Cardiac septum (tissue), 1 donor: ENCODE results near the gene CUEDC1. TPM values are rescaled to one million over a fixed set of nuclear protein-coding genes. Genes with fewer than 3 reads are reported as not detected.

Experiments
- DNase-seq: peaks from one replicate; pipeline ENCODE4 v3.0.0-alpha.2; 2020; ENCODE audit warnings: low spot score
- intact Hi-C: fragments of 100-400 bp; cut with DNase I; formaldehyde crosslinking; loops from one replicate; pipeline ENCODE4 v1.14.0; 2022
- total RNA-seq: library from RNA; stranded (reverse); fragmentation: NEBNext Ultra II Directional; extraction: Animal tissue kit (Norgen Biotek cat#: 25700); gene quantifications from one replicate; pipeline ENCODE4 v1.2.1, GENCODE V29; 2021
- donor health status: DM: no; HTN: no; CAD: no.

The CUEDC1 gene
- total RNA-seq, 1 donor from 2014 or later = 46.6 TPM

DNA sequence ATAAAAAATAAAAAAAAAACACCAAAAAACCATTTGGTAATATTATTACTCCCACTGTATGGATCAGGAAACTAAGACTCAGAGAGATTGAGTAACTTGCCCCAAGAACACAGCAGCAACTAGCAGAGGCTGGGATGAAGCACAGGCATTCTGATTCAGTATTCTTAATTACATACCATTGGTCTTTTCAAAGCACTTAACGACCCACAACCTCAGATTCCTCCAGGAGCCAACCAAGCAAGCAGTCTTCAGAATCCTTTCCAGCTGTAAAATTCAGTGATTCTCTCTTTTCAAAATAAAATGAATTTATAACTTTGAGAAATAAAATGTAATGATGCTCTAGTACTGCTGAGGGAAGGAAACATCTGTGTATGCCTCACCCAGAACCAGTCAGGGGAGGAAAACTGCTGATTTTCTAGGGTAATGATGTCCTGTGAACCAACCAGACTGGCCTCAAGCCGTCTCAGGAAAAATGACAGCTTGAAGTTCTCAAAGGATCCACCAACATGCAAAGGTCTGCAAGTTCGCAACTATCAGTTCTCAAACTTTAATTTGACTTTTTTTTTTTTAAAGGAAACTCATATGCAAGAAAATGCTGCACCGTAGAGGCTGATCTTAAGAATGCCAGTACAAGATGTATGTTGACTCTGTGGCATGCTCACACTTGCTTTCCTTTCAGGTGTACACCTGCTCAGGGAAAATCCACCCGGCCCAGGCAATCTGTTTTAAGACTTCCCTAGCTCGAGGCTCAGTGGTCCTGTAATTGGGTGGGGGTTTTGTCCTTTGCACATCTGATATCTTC is 9.0 kb downstream of the CUEDC1 start:
- no peak for DNase-seq
- intact Hi-C loops = no loop called here

DNA sequence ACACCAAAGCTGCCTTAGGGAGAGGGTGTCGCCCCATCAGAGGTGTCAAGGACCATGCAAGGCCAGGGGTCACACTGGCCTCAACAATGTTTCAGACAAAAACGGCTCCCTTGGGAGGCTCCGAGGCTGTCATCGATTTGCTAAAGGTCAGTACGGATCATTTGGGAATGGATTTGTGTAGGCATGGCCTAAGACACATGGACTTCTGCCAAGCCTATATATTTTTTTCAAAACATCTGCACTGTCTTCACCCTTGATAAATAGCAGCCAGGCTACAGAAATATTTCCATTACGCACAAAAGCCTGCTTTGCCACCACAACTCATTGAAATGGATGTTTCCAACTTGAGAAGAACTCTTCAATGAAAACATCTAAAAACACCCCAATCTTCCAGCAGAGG is 10.3 kb downstream of the CUEDC1 start:
- DNase-seq = no peak

DNA sequence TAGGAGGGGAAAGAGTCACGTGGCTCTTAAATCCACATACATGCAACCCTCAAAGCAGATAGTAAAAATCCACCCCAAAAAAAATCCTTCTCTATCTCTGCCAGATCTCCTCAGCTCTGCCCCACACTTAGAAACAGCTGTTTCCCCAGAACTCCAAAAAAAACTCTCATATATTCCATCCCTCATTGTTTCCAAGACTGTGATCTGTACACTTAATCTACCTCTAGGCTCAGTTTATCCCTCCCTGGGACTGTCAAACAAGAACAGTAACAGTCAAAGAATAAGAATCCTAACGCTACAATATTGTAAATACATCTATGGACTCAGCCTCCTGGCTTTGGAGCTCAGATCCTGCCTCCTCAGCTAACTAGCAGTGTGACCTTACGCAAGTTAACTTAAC is 11.6 kb downstream of the CUEDC1 start:
- no peak for DNase-seq

More for the DNA sequence above, 10.3 kb downstream of the CUEDC1 start:
- intact Hi-C loops = no loop called here

DNA sequence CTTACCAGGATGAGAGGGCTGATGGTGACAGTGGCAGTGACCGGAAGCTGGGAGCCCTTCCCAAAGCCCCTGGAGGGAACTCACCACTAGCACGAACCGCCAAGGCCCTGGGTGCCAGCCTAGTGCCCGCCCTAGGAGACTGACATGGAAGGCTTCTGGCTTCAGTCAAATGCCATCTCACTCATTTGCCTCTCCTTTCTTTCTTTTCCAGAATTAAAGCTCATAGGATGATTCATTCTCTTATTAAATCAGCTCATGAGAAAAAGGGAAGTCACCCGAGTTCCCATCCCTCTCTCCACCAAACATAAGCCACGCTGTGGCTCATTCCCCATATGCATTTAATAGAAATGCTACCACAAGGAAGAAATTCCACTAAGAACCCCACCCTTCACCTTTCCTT is 12.1 kb downstream of the CUEDC1 start:
- intact Hi-C loops = no loop called here
- no peak for DNase-seq

More for the DNA sequence above, 11.6 kb downstream of the CUEDC1 start:
- intact Hi-C loops = no loop called here

DNA sequence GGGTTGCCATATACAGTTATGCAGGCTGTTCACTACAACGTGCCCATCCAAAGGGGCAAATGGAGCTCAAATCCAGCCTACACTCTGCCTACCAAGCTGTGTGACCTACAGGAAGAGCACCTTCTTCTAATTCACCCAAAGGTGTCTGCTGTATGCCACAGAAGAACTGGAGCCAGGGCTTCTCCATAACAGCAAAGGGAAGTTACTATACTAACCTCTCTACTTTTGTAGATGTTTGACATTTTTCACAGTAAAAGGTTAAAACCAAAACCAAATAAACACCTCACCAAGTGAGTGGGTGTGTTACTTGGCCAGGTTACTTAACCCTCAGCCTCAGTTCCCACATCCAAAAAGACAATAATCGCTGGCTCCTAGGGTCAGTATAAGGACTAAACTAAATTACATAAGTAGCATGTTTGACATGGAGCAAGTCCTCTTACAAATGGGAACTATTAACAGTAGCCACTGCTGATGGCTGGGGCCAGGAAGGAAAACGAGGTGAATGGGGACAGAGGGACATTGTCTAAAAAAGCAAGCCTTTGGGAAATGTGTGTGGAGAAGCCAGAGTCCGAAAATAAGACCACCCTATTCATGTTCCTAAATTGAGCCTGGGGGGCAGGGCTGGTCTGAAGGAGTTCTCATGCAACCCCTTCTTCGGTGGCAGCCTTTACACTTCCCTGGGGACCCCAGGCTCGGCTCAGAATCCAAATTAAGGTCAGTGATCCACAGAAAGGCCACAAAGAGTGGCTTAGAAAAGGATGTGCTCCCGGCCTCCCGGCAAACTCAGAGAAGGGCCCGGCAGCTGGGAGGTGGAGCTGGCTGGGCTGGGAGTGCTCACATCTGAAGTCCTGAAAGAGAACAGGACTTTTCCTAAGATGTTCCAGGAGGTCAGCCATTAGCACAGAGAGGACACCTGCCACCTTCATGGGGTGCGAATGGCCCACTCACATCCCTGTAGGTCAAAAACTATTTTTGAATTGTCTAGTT is 13.5 kb downstream of the CUEDC1 start:
- intact Hi-C loops = no loop called here
- DNase-seq = no peak

DNA sequence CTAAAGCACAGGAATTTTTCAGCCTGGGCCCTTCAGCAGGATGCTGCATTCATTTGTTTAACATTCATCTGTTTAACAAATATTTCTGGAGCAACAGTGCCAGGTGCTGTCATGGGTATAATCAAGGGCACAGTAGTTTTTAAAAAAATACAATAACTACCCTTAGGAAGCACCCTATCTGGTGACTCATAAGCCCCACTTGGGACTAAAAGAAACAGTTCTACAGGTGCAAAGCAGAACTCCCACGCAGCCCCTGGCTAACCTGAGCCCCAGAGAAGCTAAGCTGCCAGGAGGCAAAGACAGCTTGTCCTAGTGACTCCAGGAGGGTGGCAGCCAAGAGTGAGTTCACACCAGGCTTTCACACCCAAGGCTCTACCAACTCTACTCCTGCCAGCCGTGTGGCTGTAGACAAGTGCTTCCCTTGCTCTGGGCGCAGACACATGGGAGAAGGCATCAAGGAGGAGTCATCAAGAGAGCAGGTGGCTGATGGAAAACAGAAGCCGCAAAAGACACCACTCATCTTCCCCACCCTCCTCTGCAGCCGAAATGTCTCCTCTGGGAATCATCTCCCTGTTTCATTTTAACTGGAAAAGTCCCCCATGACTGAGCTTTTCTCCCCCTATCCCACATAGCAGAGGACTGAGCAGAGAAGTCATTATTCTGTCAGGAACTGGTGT is 14.4 kb downstream of the CUEDC1 start:
- intact Hi-C loops = no loop called here
- DNase-seq = no peak

DNA sequence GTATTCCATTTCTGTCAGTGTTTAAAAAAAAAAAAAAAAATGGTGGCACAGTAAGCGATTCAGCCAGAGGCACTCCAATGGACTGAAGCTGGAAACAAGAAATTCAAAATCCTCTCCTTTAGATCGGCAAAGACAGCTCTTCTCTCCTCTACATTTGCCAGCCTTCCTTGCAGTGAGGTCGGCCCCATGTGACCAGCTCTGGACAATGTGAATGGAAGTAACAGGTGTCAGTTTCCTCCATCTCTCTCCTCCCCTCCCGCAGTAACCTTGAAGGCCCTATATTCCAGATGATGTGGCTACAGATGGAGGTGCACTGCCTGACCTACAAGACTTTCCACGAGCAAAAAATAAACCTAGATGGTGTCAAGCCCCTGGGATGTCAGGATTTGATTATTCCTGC is 15.0 kb downstream of the CUEDC1 start:
- no peak for DNase-seq
- intact Hi-C loops = no loop called here

DNA sequence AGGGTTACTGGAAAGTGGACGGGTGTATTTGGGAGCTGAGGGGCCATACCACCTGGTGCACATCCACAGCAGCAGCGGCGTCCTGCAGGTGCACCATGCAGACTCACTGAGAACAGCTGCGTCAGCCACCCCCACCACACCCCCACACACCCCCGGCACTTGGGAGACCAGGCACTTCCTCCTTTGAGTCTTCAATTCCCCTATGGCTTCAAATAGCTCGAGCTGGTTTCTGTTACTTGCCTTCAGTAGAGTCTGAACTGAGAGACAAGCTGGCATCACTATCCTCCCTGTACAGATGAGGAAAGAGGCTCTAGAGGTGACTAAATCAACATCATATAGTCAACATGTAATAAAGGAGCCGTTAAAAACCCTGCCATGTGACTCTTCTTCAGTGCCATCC is 15.4 kb downstream of the CUEDC1 start:
- no peak for DNase-seq
- intact Hi-C loops = loop anchor here (5.0 kb wide), 1 partner anchor 42 kb away; no protein-coding TSS in a partner anchor

DNA sequence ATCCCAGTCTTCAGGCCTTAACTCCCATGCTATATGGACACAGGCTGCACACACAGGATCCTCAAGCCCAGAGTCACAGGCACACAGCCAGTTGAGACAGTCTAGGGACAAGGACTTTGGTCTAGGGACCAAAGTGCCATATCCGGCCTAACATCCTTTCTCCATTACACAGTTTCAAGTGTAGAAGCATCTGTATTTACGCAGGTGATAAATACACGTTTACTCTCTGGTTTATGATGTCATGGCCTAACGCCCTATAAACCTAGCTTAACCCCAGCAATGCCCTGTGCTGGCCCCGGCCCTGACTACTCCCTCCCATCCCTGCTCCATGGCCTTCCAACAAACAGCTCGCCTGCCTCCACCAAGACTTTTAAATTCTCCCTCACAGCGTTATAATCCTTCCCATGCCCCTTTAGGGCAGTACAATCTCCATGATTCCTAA is 17.1 kb downstream of the CUEDC1 start:
- DNase-seq = no peak
- intact Hi-C loops = loop anchor here (5.0 kb wide), 1 partner anchor 41 kb away; no protein-coding TSS in a partner anchor

DNA sequence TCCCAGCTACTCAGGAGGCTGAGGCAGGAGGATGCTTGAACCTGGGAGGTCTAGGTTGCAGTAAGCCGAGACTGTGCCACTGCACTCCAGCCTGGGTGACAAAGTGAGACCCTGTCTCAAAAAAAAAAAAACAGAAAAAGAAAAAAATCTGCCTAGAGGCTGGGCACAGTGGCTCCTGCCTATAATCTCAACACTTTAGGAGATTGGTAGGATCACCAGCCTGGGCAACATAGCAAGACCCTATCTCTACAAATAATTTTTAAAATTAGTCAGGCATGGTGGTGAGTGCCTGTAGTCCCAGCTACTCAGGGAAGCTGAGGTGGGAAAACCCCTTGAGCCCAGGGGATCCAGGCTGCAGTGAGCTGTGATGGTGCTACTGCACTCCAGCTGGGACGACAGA is 17.7 kb downstream of the CUEDC1 start:
- intact Hi-C loops = loop anchor here (5.0 kb wide), 1 partner anchor 40 kb away; no protein-coding TSS in a partner anchor
- DNase-seq = no peak

DNA sequence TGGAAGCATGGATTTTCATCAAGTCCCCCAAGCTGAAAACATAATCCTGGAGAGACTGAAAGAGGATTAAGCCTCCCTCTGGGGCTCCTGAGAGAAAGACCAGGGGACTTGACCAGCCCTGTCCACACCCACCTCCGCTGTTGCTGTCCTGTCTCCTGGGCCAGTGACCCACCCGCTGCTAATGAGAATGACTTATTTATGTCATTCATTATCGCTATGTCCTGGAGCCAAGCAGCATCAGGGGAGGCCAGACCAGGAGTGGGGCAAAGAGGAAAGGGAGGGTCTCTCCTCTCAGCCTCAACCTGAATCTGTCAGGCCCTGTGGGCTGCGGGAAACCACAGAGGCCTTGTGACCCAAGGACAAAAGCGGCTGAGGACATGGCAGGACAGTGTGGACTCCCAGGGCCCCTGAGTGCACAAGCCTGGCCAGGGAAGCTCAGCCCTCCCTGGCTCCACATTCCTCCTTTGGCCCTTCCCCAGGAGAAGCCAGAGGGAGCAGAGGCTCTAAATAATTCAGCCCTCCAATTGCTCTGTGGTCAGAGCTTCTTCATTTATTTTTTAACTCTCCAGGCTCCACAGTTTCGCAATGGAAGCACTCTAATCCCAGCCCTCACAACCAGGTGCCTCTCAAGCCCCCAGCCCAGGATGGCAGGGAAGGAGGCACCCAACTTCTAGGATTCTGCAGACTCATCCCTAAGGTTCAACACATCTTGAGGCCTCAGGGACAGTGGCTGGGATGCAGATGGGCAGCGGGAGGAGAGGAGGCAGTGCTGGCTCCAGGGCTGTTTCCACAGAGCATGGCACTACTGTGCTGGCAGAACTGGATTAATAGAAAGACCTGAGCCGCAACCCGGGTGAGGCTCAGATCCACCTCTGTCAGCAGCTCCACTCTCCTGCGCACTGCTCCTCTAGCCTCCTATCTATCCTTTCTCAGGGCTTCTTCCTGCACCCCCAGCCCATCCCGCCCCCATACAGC is 19.1 kb downstream of the CUEDC1 start:
- intact Hi-C loops = loop anchor here (5.0 kb wide), 1 partner anchor 39 kb away; no protein-coding TSS in a partner anchor
- no peak for DNase-seq

DNA sequence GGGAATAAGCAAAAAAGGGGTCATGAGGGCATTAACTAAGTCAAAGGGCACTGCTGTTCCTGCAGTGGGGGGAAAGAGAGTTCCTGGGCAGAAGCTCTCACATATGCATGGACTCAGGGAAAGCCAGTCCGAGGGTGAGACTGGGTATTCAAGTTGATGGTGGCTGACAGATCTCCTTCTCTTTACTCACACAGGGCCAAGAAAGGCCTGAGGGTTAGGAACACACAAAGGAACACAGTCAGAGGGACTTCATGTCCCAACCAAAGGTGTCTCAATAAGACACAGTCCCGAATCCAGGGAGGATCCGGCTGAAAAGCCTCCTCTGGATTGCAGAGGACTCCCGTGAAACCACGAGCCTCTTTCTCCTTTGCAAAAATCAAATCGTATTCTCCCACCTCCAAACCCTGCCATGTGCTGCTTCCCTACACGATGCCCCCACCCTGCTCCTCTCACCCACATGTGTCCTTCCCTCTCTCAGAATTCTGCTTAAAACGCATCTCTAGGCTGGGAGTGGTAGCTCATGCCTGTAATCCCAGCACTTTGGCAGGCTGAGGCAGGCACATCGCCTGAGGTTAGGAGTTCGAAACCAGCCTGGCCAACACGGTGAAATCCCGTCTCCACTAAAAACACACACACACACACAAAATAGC is 23.6 kb downstream of the CUEDC1 start:
- no peak for DNase-seq
- intact Hi-C loops = no loop called here

DNA sequence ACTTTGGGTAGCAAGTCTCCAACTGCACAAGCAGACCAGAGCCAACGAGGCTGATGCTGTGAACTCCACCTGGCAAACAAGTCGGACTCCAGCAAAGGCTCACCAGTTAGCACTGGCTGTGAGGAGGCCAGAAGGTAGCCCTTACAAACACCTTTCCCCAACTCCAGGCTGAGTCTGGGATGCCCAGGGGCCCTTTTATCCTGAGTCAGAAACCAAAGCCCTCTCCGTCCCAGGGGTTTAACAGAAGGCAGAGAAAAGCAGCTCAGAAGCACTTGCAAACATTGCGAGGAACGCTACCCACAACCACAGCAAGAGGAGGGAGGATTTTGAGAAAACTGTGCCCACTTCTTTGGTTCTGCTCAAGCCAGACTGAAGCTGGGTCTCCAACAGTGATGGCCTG is 25.0 kb downstream of the CUEDC1 start:
- DNase-seq = no peak

DNA sequence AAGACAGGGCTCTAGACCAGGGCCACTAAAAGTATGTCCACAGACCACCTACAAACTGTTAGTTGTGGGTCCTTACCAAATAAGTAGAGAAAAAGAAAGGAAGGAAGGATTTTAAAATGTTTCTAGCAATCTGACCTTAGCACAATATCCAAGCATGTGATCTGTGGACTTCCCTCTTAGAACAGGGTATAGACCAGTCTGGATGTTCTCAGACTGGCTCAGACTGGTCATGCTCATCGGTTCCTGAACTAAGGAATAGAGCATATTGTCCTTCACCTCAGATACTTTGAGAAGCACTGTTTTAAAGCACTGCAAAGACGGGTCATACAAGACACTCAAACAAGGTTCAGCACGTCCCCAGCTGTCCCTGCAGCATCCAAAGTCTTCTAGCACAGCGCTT is 25.8 kb downstream of the CUEDC1 start:
- DNase-seq = no peak
- intact Hi-C loops = no loop called here

More for the DNA sequence above, 25.0 kb downstream of the CUEDC1 start:
- intact Hi-C loops = no loop called here

DNA sequence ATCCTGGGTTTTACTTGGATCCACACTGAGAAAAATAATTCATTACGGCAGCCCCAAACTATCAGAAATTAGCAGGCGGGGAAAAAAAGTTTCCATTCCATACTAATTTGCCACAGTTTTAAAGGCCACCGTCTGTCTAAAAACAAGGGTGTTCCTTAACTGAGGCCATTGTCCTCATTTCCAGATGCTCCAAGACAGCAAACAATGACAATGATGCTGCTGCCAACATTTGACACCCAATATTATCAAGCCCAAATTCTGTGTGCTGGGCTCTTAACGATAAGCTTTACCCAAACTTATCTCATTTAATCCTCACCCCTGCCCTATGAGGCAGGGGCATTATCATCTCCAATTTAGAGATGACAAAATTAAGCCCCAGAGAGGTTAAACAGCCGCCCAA is 26.3 kb downstream of the CUEDC1 start:
- intact Hi-C loops = no loop called here
- no peak for DNase-seq

DNA sequence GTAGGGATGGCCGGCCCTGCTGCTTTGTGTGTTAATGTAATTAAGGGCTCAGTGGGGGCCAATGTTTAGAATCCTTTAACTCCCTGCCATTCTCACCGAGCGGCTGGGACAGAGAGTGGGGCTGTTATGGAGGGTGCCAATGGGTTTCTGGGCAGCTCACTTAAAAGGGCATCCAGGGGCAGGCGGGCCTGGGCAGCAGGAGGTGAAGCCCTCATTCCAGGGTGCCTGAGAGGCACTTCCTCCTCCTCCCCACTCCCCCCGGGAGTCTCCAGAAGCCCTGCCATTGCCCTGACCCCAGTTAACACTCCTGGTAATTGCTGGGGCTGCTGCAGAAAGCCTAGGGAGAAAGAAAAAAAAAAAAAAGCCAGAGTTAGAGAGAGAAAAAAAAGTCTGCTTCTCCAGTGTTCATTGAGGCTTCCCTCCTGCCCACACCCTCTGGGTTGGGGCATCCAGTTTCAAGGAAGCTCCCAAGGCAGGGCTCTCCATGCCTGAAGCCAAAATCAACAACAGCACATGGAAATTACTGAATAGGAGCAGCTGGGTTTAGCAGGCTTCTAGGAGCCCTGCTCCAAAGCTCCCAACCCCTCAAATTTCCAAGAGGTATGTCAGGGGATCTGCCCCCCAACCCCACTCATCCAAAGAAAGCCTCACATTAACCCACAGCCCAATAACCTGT is 28.0 kb downstream of the CUEDC1 start:
- no peak for DNase-seq

DNA sequence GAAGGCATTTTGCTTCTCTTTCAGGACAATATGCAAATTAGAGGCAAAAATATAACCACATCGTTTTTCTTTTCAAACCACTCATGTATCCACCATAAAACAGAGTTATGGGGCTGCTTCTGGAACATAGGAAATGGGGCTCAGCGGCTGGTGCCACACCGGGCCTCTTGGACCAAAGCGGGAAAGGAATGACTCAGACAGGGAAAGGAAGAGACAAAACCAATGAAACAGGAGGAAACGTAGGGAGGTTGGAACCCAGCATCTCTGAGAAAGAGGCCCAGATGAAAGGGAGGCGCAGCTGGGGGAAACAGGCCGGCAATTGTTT is 28.5 kb downstream of the CUEDC1 start:
- intact Hi-C loops = no loop called here
- no peak for DNase-seq

More for the DNA sequence above, 28.0 kb downstream of the CUEDC1 start:
- intact Hi-C loops = no loop called here
